GM19328 (cell line): Measurements from ENCODE around the gene GALNT2.

Experiments used
- ATAC-seq: cut with Tn5 transposase; IDR thresholded peaks from one replicate; pipeline ENCODE4 v1.9.1; 2021; ENCODE audit warnings: mild to moderate bottlenecking, moderate library complexity; ENCODE audit not compliant: unreplicated experiment

GALNT2 gene

DNA sequence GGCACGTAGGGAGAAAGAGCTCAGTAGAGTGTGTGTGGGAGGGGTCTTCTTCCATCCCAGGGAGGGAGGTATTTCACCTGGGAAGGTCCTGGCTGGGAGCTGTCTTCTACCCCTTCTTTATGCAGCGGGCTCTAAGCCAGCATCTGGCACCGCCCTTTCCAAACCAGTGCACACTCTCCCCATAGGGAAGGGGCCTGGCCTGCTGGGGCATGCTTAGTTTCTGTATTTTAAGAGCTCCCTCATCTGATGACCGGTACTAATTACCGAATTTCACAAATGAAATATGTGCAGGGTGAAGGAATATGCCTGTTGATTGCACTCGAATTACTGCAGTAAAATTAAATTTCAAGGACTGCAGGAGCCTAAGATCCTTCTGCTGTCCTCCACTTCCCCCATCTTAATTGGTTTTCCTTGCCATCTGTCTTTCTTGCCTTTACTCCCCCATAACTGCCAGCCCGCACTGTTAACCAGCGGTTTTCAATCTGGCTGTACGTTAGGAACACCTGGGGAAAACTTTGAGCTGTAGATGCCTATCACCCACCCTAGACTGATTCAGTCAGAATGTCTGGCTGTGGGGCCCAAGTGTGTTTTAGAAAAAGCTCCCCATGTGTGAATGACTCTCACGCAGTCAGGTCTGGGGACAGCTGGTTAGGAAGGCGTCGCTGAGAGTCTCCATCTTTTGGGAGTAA is 20.1 kb downstream of the GALNT2 start:
- ATAC-seq = no peak

DNA sequence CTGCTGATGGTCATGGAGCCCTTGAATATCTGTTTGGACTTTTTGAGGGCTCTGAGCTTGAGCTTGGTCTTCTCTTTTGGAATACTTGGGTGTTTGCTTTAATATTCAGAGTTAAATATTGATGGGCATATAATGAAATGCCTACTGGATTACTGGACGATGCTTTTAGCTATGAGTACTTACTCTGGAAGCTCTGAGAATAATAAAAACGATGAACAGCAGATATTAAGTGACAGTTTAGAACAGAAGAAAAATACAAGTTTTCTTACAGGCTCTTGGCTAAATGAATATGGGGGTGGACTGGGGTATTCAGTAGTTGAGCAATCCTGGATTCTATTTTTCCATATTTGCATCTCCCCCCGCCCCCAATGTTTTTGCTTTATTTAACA is 20.7 kb downstream of the GALNT2 start:
- no peak for ATAC-seq

DNA sequence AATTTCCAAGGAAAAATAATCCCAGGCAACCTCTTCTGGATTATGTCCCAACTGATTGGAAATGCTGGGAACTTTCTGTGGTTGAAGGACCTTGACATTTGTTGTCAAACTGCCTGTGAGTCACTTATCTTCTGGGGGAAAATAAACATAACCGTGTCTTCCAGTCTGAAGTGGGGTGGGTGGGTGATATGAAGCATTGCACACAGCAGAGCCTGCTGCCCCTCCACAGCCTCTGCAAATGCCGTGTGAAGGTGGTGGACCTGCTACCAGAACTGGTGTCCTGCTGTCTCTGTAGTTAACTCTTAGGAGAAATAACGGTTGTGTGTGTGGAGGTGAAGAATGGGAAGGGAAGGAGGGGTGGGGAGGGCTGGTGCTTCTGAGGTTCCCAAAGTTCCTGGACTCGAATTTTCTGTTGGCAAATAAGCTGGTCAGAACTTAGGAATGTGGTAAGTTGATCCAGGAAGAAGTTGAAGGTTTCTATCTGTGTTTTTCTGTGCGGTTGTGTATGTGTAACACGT is 23.2 kb downstream of the GALNT2 start:
- ATAC-seq = no peak

DNA sequence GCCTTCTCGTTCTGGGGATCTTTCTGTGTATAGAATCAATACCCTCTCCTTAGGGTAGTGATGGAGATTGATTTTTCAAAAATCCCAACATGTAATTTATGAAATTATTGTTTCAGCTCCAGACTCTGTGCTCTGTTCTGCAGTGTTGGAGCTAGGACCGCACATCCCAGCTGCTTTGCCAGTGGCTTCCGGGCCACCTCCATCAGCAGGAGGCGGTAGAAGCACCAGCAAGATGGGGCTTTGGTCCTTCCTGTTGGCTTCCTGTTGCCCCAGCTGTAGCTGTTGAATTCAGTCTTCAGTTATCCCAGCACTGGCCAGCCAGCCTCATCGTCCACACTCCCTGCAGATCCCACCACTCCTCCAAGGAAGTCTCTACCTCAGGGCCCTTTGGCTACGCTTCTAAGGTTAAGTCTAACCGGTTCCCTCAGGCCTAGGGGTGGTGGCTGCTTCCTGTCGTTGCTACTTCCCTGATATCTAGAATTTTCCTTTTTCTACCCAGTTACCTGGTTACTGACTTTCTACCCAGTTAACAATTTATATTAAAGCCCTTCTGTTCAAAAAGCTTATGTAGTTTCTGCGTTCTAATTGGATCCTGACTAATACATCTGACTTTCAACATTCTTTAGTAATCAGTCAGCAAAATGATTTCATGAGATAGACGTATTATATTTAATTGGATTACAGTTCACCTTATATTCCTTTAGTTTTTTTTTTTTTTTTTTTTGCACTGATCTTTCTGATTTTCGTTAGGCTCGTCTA is 24.6 kb downstream of the GALNT2 start:
- no peak for ATAC-seq

DNA sequence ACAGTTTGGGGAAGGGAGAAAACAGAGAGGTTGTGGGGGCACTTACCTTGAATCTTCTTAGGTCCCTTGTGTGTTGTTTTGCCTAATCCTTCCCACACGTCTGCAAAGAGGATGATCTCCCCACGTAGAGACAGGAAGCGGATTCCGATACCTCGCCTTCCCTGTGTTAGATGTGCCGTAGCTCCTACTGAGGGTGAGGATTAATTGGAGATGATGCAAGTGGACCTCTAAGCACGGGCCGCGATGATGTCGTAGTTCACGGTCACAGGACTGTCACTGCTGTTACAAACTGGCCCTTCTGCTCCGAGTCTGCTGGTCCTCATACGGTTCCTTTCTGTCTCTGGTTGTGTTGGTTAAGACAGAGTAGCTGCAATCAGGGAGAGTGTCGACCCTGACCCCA is 27.7 kb downstream of the GALNT2 start:
- no peak for ATAC-seq

DNA sequence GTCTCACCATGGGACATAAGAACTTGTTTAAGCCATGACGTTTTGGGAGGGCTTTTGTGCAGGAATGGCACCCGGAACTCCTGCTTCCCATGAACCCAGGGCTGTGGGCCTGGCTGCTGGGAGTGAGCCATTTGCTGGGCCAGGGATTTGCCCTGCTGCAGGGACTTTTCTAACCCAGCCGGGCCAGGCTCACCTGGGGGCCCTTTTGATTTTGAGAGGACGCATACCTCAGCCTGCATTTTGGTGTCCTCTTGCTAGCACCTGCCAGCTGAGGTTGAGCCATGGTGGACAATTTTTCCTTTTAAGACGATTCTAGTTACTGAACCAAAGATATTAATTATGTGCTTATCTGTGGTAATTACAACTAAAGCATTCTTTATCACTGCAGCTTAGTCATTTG is 28.9 kb downstream of the GALNT2 start:
- ATAC-seq = no peak

DNA sequence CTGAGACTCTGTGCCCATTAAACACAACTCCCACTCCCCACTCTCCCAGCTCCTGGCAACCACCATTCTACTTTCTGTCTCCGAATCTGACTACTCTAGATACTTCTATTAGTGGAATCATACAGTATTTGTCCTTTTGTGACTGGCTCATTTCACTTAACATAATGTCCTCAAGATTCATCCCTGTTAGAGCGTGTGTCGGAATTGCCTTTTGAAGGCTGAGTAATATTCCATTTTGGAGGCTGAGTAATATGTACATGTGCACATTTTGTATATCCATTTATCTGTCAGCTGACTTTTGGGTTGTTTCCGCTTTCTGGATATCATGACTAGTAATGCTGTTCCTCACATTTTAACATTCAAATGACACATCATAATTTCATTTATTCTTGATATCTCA is 30.3 kb downstream of the GALNT2 start:
- ATAC-seq = no peak

DNA sequence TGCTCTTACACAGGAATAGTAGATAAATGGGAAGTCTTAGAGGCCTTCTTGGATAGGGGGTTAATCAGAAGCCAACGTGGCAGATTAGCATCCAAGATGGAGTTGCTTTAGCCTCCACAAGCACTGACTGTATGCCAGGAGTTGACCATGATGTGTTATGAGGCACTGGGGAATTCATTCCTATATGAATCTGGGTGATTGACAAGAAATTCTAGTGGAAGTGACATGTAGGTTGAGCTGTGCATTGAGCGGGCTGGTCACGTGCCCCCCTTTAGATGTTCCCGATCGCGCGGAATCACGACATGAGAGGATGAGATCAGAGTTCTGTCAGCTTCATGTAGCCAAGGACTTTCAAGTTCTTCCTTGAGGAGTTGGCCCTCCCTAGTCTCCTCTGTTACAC is 31.7 kb downstream of the GALNT2 start:
- no peak for ATAC-seq

DNA sequence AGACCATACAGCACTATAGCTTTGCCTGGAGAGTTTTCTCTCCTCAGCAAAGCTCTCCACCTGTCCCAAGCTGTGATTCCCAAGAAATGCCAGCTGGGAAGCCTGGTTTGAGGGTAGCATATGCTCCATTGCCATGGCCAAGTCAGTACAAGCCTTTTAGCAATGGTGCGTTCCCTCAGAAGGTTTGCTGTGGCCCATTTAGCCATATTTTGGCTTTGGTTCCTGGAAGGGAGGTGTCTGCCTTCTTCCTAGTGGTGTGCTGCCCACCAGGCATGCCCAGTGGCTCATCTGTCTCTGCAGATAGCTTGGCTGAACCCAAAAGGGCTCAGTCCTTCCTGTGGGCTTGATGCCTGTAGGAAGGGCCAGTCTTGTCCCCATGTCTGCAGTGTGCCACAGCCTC is 32.4 kb downstream of the GALNT2 start:
- ATAC-seq = no peak

DNA sequence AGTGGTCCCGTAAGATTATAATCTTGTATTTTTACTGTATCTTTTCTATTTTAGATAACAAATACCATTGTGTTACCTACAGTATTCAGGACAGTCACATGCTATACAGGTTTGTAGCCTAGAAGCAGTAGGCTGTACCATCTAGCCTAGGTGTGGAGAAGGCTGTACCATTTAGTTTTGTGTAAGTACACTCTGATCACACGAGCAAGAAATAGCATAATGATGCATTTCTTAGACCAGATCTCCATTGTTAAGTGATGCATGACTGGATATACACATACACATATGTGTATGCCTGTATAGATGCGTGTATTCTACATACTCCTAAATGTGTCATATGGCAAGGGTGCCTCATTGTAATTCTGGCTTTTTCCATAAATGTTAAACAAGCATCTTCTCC is 33.9 kb downstream of the GALNT2 start:
- no peak for ATAC-seq

DNA sequence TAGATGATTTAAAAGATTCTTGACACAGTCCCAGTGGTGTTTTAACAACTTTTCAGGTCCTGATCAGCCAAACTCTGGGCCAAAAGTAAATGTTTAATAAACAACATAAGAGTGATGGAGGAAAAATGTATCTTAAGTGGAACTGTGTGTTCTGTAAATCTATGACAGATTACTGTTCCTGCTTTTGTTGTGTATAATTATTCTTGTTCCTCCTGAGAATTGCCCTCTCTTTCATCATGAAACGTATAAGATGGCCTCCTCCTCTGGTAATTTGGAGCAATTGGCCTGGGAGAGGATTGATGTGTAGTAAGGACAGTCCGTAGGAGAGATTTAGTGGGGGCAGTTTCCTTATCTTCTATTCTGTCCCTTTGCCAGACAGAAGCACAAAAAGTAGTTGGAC is 34.5 kb downstream of the GALNT2 start:
- ATAC-seq = no peak

DNA sequence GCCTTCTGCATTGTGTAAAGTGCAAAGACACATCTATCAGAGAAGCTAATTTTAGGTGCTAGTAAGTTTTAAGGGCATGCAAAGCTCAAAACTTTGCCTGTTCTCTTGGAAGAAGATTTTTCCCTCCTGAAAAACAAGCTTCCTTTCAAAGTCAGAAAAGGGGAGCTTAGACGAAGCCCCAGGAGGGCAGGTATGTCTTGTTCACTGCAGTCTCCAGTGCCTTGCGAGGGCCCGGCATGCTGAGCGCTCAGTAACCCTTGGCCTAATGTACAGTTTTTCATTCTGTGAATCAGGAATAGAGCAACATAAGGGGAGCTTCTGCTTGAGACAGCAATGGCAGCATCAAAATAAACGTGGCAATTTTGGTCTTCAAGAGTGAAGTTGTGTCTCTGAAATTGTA is 35.0 kb downstream of the GALNT2 start:
- ATAC-seq = no peak

DNA sequence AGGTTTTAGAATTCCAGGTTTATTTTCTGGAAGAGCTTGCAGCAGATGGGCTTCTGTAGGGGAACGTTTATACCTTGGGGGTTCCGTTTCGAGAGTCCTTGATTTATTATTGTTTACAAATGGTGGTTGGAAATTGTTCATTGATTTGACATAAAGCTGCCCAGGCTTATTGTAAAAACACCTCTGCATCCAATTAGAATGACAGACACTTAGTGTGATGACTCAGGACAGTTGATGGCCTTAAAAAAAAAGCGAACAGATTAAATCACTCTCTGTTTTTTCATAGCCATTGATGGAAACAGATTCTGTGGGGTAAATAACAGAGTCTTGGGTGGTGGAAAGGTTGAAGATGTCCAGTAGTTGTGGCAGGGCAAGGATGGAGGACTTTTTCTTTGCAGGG is 35.4 kb downstream of the GALNT2 start:
- no peak for ATAC-seq

DNA sequence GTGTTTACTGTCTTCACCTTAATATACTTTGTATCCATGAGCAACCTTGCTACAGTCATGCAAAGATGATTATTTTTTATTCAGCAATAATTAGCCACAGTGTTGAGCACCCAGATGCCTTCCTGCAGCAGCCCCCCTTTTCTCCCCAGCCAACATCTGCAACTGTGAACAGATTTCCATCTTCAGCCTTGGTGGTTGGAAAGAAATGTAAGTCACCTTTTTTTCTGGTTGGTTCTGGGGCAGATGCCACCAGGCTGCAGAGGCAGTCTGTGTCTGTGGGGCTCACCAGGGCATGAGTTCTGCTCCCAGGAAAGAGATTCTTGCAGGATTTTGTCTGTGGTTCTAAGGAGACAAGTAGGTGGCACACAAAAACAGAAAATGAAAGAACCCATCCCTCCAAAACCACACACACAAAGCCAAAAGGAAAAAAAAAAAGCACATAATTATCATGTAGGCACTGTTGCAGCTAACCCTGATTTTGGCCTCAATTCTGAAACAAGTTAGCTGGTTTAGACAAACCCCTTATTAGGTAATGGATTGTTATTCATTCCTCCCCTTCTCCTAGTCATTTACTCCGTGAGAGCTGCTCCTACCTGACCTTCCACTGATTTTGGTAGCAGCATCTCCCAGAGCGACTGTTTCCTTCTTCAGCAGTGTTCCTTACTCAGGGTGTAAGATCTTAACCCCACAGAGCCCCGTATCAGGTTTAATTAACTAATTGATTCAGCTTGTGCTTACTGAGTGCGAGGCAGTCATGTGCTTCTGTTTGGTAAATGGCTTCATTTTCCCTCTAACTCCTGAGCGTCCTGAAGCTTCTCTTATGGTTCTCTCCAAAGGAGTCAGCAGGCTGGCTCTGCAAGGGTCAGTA is 36.5 kb downstream of the GALNT2 start:
- no peak for ATAC-seq

DNA sequence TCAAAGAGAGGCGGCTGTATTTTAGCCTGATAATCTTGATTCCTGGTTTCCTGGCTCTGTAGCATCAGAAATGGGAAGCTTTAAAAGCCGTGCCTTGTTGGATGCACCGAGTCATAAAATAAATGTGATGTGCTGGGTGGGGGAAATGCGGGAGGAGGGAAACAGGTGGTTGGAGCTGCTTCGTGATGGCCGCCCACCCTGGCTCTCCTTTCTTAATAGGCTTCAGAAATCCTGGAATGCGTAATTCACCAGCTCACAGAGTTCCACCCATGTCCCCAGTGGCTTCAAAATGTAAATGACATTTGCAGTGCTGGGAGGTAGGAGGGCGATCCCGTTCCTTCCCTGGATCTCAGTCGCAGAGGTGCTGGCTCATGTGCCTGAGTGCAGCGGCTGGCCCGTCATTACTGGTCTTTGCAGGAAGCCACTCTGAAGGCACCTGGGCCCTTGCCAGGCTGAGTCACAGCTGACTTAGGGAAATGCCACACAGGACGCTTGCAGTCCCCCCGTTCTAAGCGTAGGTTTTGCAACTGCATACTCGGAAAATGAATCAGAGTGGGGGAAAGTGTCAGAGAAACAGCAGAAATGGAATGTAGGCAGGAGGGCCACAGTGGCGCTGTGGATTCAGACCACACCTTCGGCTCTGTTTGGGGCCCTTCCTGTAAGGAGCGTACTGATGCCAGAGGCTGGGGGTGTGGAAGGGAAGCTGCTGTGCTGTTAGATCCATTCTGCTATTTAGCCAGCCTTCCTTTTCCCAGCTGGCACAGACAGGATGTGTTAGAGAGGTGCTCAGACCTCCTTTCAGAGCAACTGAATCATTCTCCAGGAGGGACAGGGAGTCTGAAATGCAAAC is 37.6 kb downstream of the GALNT2 start:
- ATAC-seq = no peak

DNA sequence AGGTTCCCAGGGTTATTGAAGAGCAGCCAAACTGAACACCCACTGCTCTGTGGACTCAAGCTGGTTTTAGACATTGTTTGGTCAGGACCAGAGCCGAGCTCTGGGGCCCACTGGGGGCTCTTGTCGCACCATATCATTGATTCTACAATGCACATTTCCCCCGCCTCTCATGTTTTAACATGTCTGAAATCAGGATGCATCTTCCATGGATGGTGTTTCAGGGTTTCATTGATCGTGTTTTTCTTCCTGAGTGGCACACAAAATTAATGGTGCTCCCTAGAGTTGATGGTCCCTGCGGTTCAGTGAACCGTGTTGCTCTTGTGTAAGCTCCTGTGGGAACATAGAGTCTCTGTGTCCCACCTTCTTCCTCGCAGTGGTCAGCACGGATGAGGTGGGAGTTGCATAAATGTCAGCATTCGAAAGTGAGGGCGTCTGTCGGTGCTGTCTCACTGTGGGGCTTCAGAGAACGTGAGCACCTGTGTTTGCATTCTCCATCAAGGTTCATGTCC is 38.3 kb downstream of the GALNT2 start:
- no peak for ATAC-seq

DNA sequence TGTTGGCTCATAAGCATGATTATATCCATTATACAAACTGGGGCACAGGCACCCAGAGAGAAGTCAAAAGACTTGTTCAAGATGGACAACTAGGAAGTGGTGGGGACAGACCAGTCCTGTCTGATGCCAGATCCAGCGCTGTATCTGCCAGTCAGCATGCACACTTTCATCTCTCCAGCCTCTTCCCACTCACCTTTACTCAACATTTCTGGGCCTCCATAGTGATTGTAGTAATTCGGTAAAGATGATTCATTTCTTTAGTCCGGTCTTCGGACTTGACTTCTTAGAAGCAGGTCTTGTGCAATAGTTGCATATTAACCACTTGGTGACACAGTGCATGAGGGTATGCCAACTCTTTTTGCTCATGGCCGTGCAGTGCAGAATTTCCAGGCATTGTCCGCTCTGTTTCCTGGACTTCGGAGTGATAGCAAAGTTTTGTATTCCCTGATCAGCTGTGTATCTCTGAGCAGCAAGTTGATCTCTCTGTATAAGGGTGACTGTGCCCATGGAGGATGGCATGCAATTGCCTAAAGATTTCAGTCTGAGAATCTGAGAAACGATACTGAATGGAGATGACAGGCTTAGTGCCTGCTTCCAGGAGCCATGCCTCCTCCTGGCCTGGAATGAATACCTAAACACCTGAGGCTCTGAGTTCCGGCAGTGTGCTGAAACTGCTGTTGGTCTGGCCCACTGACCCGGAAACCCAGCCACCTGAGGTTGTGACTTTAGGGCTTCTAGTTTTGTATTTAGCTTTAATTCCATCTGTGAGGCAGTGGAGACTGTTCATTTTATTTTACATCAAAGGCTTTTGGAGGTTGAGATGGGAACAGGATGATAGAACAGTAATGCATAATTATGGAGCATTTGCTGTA is 39.0 kb downstream of the GALNT2 start:
- ATAC-seq = no peak

DNA sequence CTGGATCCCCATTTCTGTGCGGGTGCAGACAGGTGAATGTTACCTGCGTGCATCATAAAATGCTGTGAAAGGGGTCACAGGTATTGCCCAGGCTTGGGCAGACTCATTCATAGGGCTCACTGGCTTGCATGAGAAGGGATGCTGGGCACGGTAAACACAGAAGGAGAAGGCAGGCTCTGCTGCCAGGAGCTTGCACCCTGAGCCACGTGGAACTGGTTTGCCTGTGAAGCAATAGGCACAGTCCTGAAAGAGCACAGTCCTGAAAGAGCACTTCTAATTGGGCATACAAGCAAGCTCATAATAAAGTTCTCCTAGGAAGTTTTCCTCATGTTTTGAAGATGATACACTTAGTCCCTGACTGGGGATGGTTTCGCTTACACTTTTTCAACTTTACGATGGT is 40.9 kb downstream of the GALNT2 start:
- ATAC-seq = no peak

DNA sequence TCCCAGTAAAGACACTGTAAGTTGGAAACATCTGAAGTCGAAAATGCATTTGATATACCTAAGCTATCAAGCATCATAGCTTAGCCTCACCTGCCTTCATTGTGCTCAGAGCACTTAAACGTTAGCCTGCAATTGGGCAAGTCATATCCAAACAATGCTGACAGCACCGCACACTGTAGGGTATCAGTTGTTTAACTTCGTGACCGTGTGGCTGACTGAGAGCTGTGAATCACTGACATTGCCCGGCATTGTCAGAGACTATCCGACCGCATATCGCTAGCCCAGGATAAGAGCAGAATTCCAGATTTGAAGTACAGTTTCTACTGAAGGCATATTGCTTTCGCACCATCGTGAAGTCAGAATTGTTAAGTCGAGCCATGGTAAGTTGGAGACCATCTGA is 41.5 kb downstream of the GALNT2 start:
- ATAC-seq = no peak

DNA sequence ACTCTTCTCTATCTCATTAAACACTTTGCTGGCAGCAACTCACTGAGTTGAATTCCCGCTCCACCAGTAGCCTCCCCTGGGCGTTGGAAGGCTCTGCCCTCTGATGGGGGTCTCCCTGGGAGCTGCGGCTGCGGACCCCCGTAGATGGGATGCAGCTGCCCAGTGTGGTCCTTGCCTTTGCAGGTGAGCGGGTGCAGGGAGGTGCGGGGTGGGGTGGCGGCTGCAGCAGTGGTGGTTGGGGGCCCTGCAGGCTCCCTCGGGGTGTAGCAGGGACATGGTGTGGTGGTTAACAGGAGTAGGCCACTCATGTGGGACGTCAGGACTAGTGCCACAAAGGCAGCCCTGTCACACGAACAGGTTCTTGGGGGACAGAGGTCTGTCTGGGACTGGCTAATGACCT is 42.0 kb downstream of the GALNT2 start:
- no peak for ATAC-seq
